ENCODE data around the gene PPFIA4. TPM values are rescaled to one million over a fixed set of nuclear protein-coding genes. Genes with fewer than 3 reads are reported as not detected.

Gene PPFIA4
- total RNA-seq, 1 experiment from 2014 or later: 3.0 TPM

DNA sequence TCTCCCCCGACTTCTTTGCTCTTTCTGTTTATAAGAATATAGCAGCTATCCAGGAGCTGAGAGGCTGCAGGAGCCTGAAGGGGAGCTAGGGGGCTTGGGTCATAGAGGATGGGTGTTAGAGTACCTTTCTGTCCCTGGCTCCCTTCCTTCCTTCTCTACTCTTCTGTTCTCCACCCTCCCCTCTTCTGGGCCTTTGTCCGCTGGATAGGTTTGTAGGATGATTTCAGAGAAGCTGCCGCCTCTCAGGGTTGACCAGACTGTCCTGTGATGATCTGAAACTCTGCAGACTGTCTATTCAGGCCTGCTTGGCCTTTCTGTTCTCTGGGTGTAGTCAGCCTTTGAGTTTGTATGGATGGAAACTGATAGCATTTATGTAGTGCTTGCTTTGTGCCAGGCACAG lies 26.3 kb downstream of the PPFIA4 start:
- no peak for TF ChIP-seq EZH2 (IDR thresholded peaks at IDR 0.05; ENCODE audit: borderline replicate concordance, low read depth, low read length, poor library complexity, severe bottlenecking)
- TF ChIP-seq, protein P1, sequence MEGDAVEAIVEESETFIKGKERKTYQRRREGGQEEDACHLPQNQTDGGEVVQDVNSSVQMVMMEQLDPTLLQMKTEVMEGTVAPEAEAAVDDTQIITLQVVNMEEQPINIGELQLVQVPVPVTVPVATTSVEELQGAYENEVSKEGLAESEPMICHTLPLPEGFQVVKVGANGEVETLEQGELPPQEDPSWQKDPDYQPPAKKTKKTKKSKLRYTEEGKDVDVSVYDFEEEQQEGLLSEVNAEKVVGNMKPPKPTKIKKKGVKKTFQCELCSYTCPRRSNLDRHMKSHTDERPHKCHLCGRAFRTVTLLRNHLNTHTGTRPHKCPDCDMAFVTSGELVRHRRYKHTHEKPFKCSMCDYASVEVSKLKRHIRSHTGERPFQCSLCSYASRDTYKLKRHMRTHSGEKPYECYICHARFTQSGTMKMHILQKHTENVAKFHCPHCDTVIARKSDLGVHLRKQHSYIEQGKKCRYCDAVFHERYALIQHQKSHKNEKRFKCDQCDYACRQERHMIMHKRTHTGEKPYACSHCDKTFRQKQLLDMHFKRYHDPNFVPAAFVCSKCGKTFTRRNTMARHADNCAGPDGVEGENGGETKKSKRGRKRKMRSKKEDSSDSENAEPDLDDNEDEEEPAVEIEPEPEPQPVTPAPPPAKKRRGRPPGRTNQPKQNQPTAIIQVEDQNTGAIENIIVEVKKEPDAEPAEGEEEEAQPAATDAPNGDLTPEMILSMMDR (conservative IDR thresholded peaks at IDR 0.05; ENCODE audit: low read depth, low read length): no peak
- ChIA-PET CTCF (interaction anchor here (0.6 kb wide), 1 partner anchor 13 kb away, joined by 3 read pairs; no protein-coding TSS in a partner anchor), POLR2A (ENCODE audit: low non-redundant PET) (no interaction called here)
- Histone ChIP-seq H3K36me3 (ENCODE audit: insufficient read depth, low read length, poor library complexity, severe bottlenecking) (no peaks in the 10 kb centered on the region), H3K9me3 (ENCODE audit: low read depth, low read length, poor library complexity, severe bottlenecking) (no peaks in the 10 kb centered on the region), H3K4me1 (ENCODE audit: insufficient read depth, low read length, poor library complexity, severe bottlenecking) (peaks cover 10% of the 10 kb centered on the region), H3K27me3 (replicated peaks; ENCODE audit: insufficient read depth, low read depth, low read length, poor library complexity) (no peaks in the 10 kb centered on the region), H3K4me3 (ENCODE audit: low read depth, low read length, poor library complexity, severe bottlenecking) (no peak overlapping the region), H3K27ac (ENCODE audit: low read depth, low read length, poor library complexity, severe bottlenecking) (no peak overlapping the region)
- no peak for DNase-seq (ENCODE audit: low spot score)
- BruUV-seq (replicated peaks): no TSS peak
- intact Hi-C loops (cut with micrococcal nuclease; ENCODE audit: unreplicated experiment): no loop called here

DNA sequence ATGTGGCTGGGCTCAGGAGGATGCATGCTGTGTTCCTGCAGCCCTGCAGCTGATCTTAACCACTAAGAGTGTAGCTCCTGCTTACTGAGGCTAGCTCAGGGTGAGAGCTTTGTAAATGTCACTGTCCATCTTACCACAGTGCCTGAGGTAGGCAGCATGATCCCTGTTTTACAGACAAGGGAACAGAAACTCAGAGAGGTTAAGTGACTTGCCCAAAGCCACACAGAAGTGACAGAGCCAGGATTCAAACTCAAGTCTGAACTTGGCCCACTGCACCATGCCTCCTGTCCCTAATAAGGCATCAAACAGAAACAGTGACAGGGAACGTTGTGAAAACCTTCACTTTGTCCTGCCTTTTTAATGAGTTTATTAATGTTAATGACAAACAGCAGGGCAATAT lies 27.9 kb downstream of the PPFIA4 start:
- Histone ChIP-seq H3K27ac (ENCODE audit: low read depth, low read length, poor library complexity, severe bottlenecking) (no peak overlapping the region), H3K4me3 (ENCODE audit: low read depth, low read length, poor library complexity, severe bottlenecking) (no peak overlapping the region), H3K4me1 (ENCODE audit: insufficient read depth, low read length, poor library complexity, severe bottlenecking) (peaks cover 9% of the 10 kb centered on the region), H3K9me3 (ENCODE audit: low read depth, low read length, poor library complexity, severe bottlenecking) (no peaks in the 10 kb centered on the region), H3K36me3 (ENCODE audit: insufficient read depth, low read length, poor library complexity, severe bottlenecking) (no peaks in the 10 kb centered on the region), H3K27me3 (replicated peaks; ENCODE audit: insufficient read depth, low read depth, low read length, poor library complexity) (no peaks in the 10 kb centered on the region)
- no peak for DNase-seq (ENCODE audit: low spot score)
- CTCF ChIA-PET: interaction anchor here (1.1 to 1.5 kb wide), 2 partner anchors 8 to 15 kb away, joined by 3 read pairs; no protein-coding TSS in a partner anchor
- TF ChIP-seq, protein P1 (conservative IDR thresholded peaks at IDR 0.05; ENCODE audit: low read depth, low read length): no peak
- no peak for TF ChIP-seq EZH2 (IDR thresholded peaks at IDR 0.05; ENCODE audit: borderline replicate concordance, low read depth, low read length, poor library complexity, severe bottlenecking)
- BruUV-seq (replicated peaks): no TSS peak
- POLR2A ChIA-PET (ENCODE audit: low non-redundant PET): no interaction called here
- intact Hi-C loops (cut with micrococcal nuclease; ENCODE audit: unreplicated experiment): no loop called here

DNA sequence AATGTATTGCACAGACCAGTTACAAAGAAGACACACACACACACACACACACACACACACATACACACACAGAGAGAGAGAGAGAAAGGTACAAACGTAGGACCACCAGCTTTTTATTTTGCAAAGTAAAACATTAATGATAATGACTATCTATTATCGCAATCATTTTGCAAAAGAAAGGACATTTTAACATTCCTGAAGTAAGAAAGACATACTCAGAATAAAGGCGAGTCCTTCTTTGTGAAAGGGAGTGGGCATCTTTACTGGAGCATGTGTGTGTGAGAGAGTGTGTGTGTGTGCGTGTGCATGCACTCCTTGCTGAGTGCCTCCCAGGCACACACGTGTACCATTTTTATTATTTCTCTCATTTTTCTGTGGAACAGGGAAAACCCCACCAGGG lies 28.4 kb downstream of the PPFIA4 start:
- Histone ChIP-seq H3K4me3 (ENCODE audit: low read depth, low read length, poor library complexity, severe bottlenecking) (no peak overlapping the region), H3K27me3 (replicated peaks; ENCODE audit: insufficient read depth, low read depth, low read length, poor library complexity) (no peaks in the 10 kb centered on the region), H3K27ac (ENCODE audit: low read depth, low read length, poor library complexity, severe bottlenecking) (no peak overlapping the region), H3K9me3 (ENCODE audit: low read depth, low read length, poor library complexity, severe bottlenecking) (no peaks in the 10 kb centered on the region), H3K4me1 (ENCODE audit: insufficient read depth, low read length, poor library complexity, severe bottlenecking) (peaks cover 9% of the 10 kb centered on the region), H3K36me3 (ENCODE audit: insufficient read depth, low read length, poor library complexity, severe bottlenecking) (no peaks in the 10 kb centered on the region)
- CTCF ChIA-PET: interaction anchor here (1.1 to 1.5 kb wide), 3 partner anchors 9 to 15 kb away, joined by 3 to 5 read pairs (median 3); no protein-coding TSS in a partner anchor
- TF ChIP-seq, protein P1 (conservative IDR thresholded peaks at IDR 0.05; ENCODE audit: low read depth, low read length): no peak
- POLR2A ChIA-PET (ENCODE audit: low non-redundant PET): no interaction called here
- intact Hi-C loops (cut with micrococcal nuclease; ENCODE audit: unreplicated experiment): no loop called here
- BruUV-seq (replicated peaks): no TSS peak
- DNase-seq (ENCODE audit: low spot score): no peak

All from A673 (cell line).